Neural progenitor cell (in vitro differentiated cells): ENCODE data around the gene FGFR2. TPM values are rescaled to one million over a fixed set of nuclear protein-coding genes. Genes with fewer than 3 reads are reported as not detected.

Experiments
- DNase-seq: peaks from one replicate; pipeline ENCODE4 v3.0.0-alpha.2; 2016; ENCODE audit warnings: low spot score
- H2AFZ ChIP-seq: fragments of 200-600 bp; sonication (generic); replicated peaks from 2 replicates; pipeline ENCODE4 v1.6.1; 2016; ENCODE audit warnings: antibody characterized with exemption
- H3F3A ChIP-seq: fragments of 200-600 bp; sonication (generic); 2 replicates; pipeline ENCODE4 v1.6.1; 2016; ENCODE audit warnings: antibody characterized with exemption, low read depth
- H3K27ac ChIP-seq: fragments of 200-600 bp; sonication (generic); 2 replicates; pipeline ENCODE4 v1.5.1; 2016; ENCODE audit warnings: mild to moderate bottlenecking
- H3K27me3 ChIP-seq: fragments of 200-600 bp; sonication (generic); 2 replicates; pipeline ENCODE4 v1.6.1; 2016; ENCODE audit warnings: mild to moderate bottlenecking, moderate library complexity
- H3K36me3 ChIP-seq: fragments of 200-600 bp; sonication (generic); 2 replicates; pipeline ENCODE4 v1.5.1; 2016
- H3K4me1 ChIP-seq: fragments of 200-600 bp; sonication (generic); 2 replicates; pipeline ENCODE4 v1.6.1; 2016; ENCODE audit warnings: mixed run types
- H3K4me2 ChIP-seq: fragments of 200-600 bp; sonication (generic); 2 replicates; pipeline ENCODE4 v1.6.1; 2016
- H3K4me3 ChIP-seq: fragments of 200-600 bp; sonication (generic); 2 replicates; pipeline ENCODE4 v1.5.1; 2016
- H3K79me2 ChIP-seq: fragments of 200-600 bp; sonication (generic); 2 replicates; pipeline ENCODE4 v1.6.1; 2016; ENCODE audit warnings: low read depth
- H3K9ac ChIP-seq: fragments of 200-600 bp; sonication (generic); 2 replicates; pipeline ENCODE4 v1.6.1; 2016
- H3K9me3 ChIP-seq: fragments of 200-600 bp; sonication (generic); 2 replicates; pipeline ENCODE4 v1.5.1; 2016; ENCODE audit warnings: low read depth
- H4K20me1 ChIP-seq: fragments of 200-600 bp; sonication (generic); 2 replicates; pipeline ENCODE4 v1.6.1; 2016; ENCODE audit warnings: low read depth
- H3K27ac Mint-ChIP-seq: 3 replicates; pipeline ENCODE4 v1.8.0; 2021; ENCODE audit warnings: mixed read lengths
- H3K27me3 Mint-ChIP-seq: 2 replicates; pipeline ENCODE4 v1.8.0; 2022; ENCODE audit warnings: low read depth, mild to moderate bottlenecking, inconsistent platforms, moderate library complexity, mixed read lengths; ENCODE audit not compliant: insufficient read depth
- H3K36me3 Mint-ChIP-seq: 3 replicates; pipeline ENCODE4 v1.8.0; 2021; ENCODE audit warnings: mixed read lengths
- H3K4me1 Mint-ChIP-seq: 3 replicates; pipeline ENCODE4 v1.8.0; 2021; ENCODE audit warnings: mixed read lengths
- H3K4me3 Mint-ChIP-seq: 3 replicates; pipeline ENCODE4 v1.8.0; 2021; ENCODE audit warnings: mild to moderate bottlenecking, moderate library complexity, mixed read lengths
- H3K9me3 Mint-ChIP-seq: 3 replicates; pipeline ENCODE4 v1.8.0; 2020; ENCODE audit warnings: mixed read lengths
- EZH2 ChIP-seq: fragments of 200-600 bp; sonication (generic); IDR thresholded peaks from 2 replicates; pipeline ENCODE4 v1.6.1; 2017; ENCODE audit warnings: antibody characterized with exemption, mild to moderate bottlenecking, moderate library complexity
- EZH2phosphoT487 ChIP-seq: fragments of 200-600 bp; sonication (generic); IDR thresholded peaks from 2 replicates; pipeline ENCODE4 v1.6.1; 2017; ENCODE audit warnings: antibody characterized with exemption
- total RNA-seq: library from RNA; depleted of rRNA; stranded (reverse); fragments of >200 nt; gene quantifications from 2 replicates; pipeline ENCODE4 v1.2.3, GENCODE V29; 2015; ENCODE audit warnings: low replicate concordance
- TF ChIP-seq, protein P1 (sequence below): fragments of 200-600 bp; sonication (generic); IDR thresholded peaks from 2 replicates; pipeline ENCODE4 v1.5.1; 2017; ENCODE audit warnings: antibody characterized with exemption, mild to moderate bottlenecking

Gene FGFR2
- total RNA-seq, 1 donor from 2014 or later = 99.1 TPM

GRCh38 chr10:121493521-121493920 is 104.7 kb downstream of the FGFR2 start:
- H3K27me3 Mint-ChIP-seq = no peaks in the 10 kb centered on the region
- no peak for TF ChIP-seq EZH2
- no peak for TF ChIP-seq EZH2phosphoT487
- TF ChIP-seq, protein P1, sequence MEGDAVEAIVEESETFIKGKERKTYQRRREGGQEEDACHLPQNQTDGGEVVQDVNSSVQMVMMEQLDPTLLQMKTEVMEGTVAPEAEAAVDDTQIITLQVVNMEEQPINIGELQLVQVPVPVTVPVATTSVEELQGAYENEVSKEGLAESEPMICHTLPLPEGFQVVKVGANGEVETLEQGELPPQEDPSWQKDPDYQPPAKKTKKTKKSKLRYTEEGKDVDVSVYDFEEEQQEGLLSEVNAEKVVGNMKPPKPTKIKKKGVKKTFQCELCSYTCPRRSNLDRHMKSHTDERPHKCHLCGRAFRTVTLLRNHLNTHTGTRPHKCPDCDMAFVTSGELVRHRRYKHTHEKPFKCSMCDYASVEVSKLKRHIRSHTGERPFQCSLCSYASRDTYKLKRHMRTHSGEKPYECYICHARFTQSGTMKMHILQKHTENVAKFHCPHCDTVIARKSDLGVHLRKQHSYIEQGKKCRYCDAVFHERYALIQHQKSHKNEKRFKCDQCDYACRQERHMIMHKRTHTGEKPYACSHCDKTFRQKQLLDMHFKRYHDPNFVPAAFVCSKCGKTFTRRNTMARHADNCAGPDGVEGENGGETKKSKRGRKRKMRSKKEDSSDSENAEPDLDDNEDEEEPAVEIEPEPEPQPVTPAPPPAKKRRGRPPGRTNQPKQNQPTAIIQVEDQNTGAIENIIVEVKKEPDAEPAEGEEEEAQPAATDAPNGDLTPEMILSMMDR = no peak
- H3K36me3 ChIP-seq = peaks cover 15% of the 10 kb centered on the region

GRCh38 chr10:121490871-121491519 is 107.2 kb downstream of the FGFR2 start:
- peaks cover 4% of the 10 kb centered on the region for H3F3A ChIP-seq
- H3K9ac ChIP-seq = no peak overlapping the region
- Mint-ChIP-seq H3K9me3 (peaks cover 2% of the 10 kb centered on the region), H3K27ac (no peak overlapping the region), H3K4me3 (no peak overlapping the region), H3K4me1 (peaks cover 28% of the 10 kb centered on the region), H3K27me3 (peaks cover under 1% of the 10 kb centered on the region), H3K36me3 (peaks cover 60% of the 10 kb centered on the region)
- TF ChIP-seq EZH2 (no peak), EZH2phosphoT487 (no peak)
- TF ChIP-seq, protein P1 = no peak
- H3K79me2 ChIP-seq = peaks cover 30% of the 10 kb centered on the region
- no peak overlapping the region for H2AFZ ChIP-seq
- no peaks in the 10 kb centered on the region for H3K9me3 ChIP-seq
- H3K27ac ChIP-seq = no peak overlapping the region
- no peak for DNase-seq
- peaks cover 10% of the 10 kb centered on the region for H3K36me3 ChIP-seq
- no peak overlapping the region for H3K4me2 ChIP-seq
- peaks cover 13% of the 10 kb centered on the region for H3K4me1 ChIP-seq
- H3K27me3 ChIP-seq = no peaks in the 10 kb centered on the region
- no peak overlapping the region for H3K4me3 ChIP-seq
- peaks cover 35% of the 10 kb centered on the region for H4K20me1 ChIP-seq

More at GRCh38 chr10:121493521-121493920, 104.7 kb downstream of the FGFR2 start:
- Histone ChIP-seq H3F3A (no peaks in the 10 kb centered on the region), H4K20me1 (peaks cover 53% of the 10 kb centered on the region), H2AFZ (no peak overlapping the region), H3K9me3 (no peaks in the 10 kb centered on the region), H3K79me2 (peaks cover 39% of the 10 kb centered on the region), H3K9ac (no peak overlapping the region), H3K27ac (no peak overlapping the region), H3K4me2 (no peak overlapping the region), H3K4me3 (no peak overlapping the region), H3K4me1 (peaks cover 13% of the 10 kb centered on the region), H3K27me3 (no peaks in the 10 kb centered on the region)
- no peak overlapping the region for H3K4me3 Mint-ChIP-seq
- no peak for DNase-seq
- peaks cover 65% of the 10 kb centered on the region for H3K36me3 Mint-ChIP-seq
- H3K9me3 Mint-ChIP-seq = peaks cover 2% of the 10 kb centered on the region
- H3K4me1 Mint-ChIP-seq = peaks cover 14% of the 10 kb centered on the region
- H3K27ac Mint-ChIP-seq = no peak overlapping the region

DNA sequence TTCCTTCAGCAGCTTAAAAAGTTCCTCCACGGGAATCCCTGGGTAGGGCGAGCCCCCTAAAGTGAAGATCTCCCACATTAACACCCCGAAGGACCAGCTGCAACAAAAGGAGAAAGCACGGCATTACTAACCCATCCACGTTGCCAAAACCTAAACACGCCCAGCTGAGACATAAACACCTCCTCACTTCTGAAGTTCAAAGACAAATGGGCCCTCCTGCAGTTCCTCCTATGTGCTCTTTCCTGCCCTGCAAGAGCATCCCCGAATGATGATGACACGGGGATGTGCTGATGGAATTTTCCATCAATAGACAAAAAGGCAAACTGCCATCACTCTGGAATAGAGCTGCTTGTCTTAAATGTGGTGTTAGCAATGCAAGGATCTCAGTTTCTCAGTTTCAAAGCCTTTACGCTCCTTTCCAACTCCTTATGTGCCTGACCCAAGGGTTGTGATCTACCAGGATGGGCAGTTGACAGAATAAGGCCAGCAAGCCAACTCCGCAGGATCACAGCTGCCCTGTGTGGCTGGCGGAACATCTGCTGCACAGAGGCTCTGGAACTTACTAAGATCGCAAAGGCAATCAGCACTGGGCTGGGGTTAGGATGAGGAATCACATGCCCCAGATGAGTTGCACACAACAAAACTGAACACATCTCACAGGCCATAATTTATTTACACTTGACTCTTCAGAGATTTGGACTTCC is 112.7 kb downstream of the FGFR2 start:
- Mint-ChIP-seq H3K4me3 (no peak overlapping the region), H3K4me1 (peaks cover 40% of the 10 kb centered on the region), H3K27me3 (peaks cover 4% of the 10 kb centered on the region), H3K36me3 (peaks cover 69% of the 10 kb centered on the region), H3K27ac (peak overlapping the region; percentile 21), H3K9me3 (peaks cover 2% of the 10 kb centered on the region)
- Histone ChIP-seq H3K4me3 (no peak overlapping the region), H3K79me2 (no peaks in the 10 kb centered on the region), H3F3A (peaks cover 9% of the 10 kb centered on the region), H3K4me2 (no peak overlapping the region), H3K27ac (no peak overlapping the region), H3K4me1 (no peaks in the 10 kb centered on the region), H4K20me1 (no peaks in the 10 kb centered on the region), H2AFZ (no peak overlapping the region), H3K36me3 (peaks cover 2% of the 10 kb centered on the region), H3K9ac (no peak overlapping the region), H3K9me3 (no peaks in the 10 kb centered on the region), H3K27me3 (no peaks in the 10 kb centered on the region)
- no peak for DNase-seq
- TF ChIP-seq, protein P1 = no peak
- TF ChIP-seq EZH2phosphoT487 (no peak), EZH2 (no peak)
